ENCODE data around the gene PRDM7. TPM values are rescaled to one million over a fixed set of nuclear protein-coding genes. Genes with fewer than 3 reads are reported as not detected.
"Not testable (repeated sequence)": the region's sequence is repeated elsewhere in the genome, so short reads cannot be mapped to it uniquely, and the experiment has no call there.

PRDM7 gene
- not detected for total RNA-seq

DNA sequence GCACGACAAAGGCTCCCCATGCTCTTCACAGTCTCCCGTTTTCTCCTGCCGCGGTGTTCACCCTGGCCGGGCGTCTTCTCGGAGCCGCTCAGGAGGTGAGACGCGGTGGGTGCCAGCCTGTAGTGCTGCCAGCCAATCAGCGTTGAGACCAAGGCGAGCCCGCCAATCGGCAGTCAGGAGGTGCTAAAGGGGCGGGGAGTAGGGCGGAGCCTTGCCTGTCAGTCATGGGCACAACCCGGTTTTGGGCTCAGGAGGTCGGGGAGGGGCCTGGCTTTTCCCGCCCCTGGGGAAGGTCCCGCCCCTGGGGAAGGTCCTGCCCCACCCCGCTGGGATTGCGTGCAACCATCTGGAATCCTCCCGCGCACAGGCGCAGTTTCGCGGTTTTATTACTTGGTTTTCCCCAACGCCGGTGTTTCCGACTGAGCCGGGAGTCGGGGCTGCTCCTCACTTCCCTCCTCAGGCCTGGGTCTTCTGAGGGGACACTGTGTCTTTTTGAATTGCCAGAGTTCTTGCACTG is at the start of gene PRDM7:
PRDM7 (minus strand) TSS at position 92 of the 517 bp plus-strand sequence. CDS start 1,421 bp downstream, outside the sequence.
- DNase-seq (ENCODE audit: low spot score in 2 of 2), result peak; percentile 77 to 90
- FAIRE-seq, result no peak

- FAIRE-seq; DNase-seq (ENCODE audit: low spot score in 2 of 2): not testable (repeated sequence)
Measured at GRCh38 chr16:90121846-90122245, 44.7 kb upstream of the PRDM7 start.

DNA sequence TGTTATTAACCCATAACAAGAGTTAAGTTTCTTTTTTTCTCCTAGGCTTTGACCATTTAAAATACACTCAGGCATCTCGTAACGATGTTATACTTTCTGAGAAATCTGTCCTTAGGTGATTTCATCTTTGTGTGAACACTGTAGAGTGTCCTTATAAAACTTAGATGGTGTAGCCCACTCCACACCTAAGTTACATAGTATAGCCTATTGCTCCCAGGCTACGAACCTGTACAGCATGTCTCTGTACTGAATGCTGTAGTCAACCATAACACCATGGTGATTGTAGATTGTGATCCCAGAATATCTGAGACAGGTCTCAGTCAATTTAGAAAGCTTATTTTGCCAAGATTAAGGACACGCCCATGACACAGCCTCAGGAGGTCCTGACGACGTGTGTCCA is 30.5 kb upstream of the PRDM7 start:
- FAIRE-seq; DNase-seq (ENCODE audit: low spot score in 2 of 2): not testable (repeated sequence)

GRCh38 chr16:90107060-90107459 is 29.9 kb upstream of the PRDM7 start:
- not testable (repeated sequence) for FAIRE-seq; DNase-seq (ENCODE audit: low spot score in 2 of 2)

GRCh38 chr16:90106271-90106670 is 29.1 kb upstream of the PRDM7 start:
- FAIRE-seq; DNase-seq (ENCODE audit: low spot score in 2 of 2): not testable (repeated sequence)

DNA sequence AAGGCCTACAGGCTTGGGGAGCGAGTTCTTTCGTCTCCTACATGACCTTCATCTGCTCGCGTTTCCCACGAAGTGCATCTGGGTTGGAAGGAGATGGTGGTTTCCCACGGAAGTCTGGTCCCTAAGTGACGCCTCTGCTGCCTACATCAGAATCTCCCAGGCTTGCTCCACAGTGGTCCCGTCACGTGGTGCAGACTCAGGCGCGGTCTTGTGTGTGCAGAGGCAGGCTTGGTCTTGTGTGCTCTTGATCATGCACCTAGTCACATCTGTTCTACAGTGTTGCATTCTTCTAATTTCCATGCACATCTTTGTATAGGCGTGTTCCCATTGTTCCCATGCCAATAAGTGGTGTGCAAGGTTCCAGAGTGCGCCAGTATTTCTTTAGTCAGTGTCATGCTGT is 27.6 kb upstream of the PRDM7 start:
- not testable (repeated sequence) for FAIRE-seq; DNase-seq (ENCODE audit: low spot score in 2 of 2)

- not testable (repeated sequence) for DNase-seq (ENCODE audit: low spot score in 2 of 2); FAIRE-seq
Measured at GRCh38 chr16:90102086-90102884, 25.2 kb upstream of the PRDM7 start.

- not testable (repeated sequence) for DNase-seq (ENCODE audit: low spot score in 2 of 2); FAIRE-seq
Measured at GRCh38 chr16:90101332-90101731, 24.2 kb upstream of the PRDM7 start.

DNA sequence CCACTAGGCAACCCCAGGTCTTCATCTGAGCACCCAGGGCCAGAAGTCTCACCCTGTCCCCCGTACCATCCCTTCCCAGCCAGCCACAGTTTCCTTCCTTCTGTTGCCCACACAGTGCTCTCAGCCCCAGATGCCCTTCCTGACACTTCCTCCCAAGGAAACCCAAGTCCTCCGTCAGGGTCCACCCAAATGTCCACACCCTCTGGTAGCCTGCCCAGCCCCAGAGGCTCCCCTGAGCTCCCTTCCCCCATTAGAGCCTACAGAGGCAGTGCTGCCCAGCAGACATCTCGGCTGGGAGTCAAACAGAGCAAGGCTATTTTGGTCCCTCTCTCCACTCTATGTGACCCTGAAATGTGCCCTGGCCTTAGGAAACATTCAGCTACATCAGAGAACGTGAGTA is 23.7 kb upstream of the PRDM7 start:
- FAIRE-seq; DNase-seq (ENCODE audit: low spot score in 2 of 2): not testable (repeated sequence)

DNA sequence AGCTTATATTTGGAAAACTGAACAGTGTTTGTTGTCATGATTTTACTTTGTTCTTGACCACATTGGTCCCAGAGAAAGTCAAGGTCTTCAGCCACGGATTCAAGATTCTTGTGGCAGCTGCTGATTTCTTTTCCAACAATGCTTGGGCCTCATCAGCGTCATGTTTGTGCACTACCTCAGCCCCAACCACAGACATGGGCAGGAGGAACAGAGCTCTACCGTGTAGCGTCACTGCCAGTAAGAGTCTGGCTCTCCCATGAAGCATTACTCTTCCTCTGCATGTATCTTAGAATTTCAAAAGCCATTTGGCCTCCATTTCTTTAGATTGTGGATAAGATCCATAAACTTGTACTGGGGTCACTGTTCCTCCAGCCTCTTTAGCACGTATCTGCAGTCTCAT is 23.1 kb upstream of the PRDM7 start:
- DNase-seq (ENCODE audit: low spot score in 2 of 2), result not testable (repeated sequence)

GRCh38 chr16:90098936-90099335 is 21.8 kb upstream of the PRDM7 start:
- not testable (repeated sequence) for DNase-seq (ENCODE audit: low spot score in 2 of 2); FAIRE-seq

More for the DNA sequence above, 23.1 kb upstream of the PRDM7 start:
- not testable (repeated sequence) for FAIRE-seq

DNA sequence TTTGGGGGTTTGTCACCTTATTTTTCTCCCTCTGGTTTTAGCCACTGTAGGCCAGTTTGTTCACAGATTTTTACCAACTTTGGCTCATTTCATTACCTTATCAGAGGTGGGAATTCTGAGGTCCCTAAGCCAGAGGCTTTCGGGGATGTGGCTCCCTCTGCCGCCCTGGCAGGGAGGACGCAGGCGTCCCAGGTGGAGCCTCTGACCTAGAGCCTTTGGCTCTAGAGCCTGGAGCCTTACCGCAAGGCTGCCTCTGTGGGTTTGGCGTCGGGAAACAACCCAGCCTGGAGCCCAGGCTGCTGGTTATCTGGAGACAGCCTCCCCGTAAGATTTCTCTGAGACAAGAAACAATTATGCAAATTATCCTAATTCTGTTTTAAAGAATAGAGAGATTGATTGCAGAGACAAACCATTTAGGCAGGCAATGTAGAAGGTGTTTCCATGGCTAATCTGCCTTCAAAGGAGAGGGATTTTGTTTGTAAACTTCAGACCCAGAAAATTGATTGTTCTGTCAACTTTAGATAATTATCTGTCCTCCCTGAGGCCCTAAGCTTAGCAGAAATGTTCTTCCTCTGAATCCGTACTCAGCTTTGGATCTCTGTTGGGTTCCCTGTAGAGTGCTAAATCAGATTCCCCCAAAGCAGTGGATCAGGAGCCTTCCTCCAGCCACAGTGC is 20.0 kb upstream of the PRDM7 start:
- not testable (repeated sequence) for DNase-seq (ENCODE audit: low spot score in 2 of 2); FAIRE-seq

DNA sequence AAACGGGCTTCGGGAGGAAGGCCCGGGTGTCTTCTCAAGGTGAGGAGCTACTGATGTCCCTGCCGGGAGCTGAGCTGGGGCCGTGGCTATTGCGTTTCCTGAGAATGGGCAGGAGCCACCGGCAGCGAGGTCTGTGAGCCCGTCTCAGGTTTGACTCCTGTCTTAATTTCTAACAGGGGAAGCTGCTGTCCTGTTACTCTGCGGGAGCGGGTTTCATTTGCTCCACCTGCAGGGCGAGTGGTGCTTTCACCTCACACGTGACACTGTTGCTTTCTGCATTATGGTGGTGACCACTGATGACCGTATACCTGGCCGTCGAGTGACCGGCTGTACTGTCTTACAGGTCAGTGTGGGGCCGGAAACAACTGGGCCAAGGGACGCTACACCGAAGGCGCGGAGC is 17.7 kb upstream of the PRDM7 start:
- FAIRE-seq, result not testable (repeated sequence)

GRCh38 chr16:90094296-90094695 is 17.2 kb upstream of the PRDM7 start:
- not testable (repeated sequence) for DNase-seq (ENCODE audit: low spot score in 2 of 2); FAIRE-seq

More for the DNA sequence above, 17.7 kb upstream of the PRDM7 start:
- not testable (repeated sequence) for DNase-seq (ENCODE audit: low spot score in 2 of 2)

DNA sequence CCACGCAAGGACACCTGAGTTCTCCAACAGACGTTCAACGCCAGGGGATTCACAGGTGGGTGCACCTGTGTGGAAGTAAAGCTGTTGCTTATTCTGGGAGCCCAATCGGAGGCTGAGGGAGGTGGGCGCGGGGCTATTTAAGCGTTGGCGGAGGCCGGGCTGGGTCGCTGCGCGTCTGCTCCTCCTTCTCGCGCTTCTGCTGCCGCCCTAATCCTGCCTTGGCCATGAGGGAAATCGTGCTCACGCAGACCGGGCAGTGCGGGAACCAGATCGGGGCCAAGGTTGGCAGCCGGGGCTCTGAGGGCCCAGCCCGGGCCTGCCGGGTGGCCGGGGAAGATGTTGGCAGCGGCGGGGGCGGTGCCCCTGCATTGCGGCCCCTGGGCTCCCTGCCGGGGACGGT is 16.7 kb upstream of the PRDM7 start:
- not testable (repeated sequence) for DNase-seq (ENCODE audit: low spot score in 2 of 2); FAIRE-seq

GRCh38 chr16:90092781-90093180 is 15.7 kb upstream of the PRDM7 start:
- not testable (repeated sequence) for DNase-seq (ENCODE audit: low spot score in 2 of 2); FAIRE-seq

- FAIRE-seq (no peak), DNase-seq (ENCODE audit: low spot score in 2 of 2) (no peak)
Measured at GRCh38 chr16:90084215-90084950, 7.3 kb upstream of the PRDM7 start.

- DNase-seq (ENCODE audit: low spot score in 2 of 2), result no peak
- FAIRE-seq, result no peak
Measured at GRCh38 chr16:90083139-90083538, 6.0 kb upstream of the PRDM7 start.

- DNase-seq (ENCODE audit: low spot score in 2 of 2), result no peak
- FAIRE-seq, result no peak
Measured at GRCh38 chr16:90081606-90081970, 4.5 kb upstream of the PRDM7 start.

DNA sequence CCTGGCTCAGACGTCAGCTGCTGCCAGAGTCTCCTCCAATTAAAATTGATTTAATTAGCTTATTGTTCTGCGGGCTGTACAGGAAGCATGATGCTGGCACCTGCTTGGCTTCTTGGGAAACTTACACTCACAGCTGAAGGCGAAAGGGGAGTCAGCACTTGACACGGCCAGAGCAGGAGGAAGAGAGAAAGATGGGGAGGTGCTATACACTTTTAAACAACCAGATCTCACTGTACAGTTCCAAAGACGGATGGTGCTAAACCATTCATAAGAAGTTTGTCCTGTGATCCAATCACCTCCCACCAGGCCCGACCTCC is 1.4 kb upstream of the PRDM7 start:
- FAIRE-seq, result no peak

More for the DNA sequence above, 1.4 kb upstream of the PRDM7 start:
- DNase-seq (ENCODE audit: low spot score in 2 of 2), result no peak
